Esophagus squamous epithelium (tissue), 5 donors: ENCODE data around the gene TMPRSS11F. TPM values are rescaled to one million over a fixed set of nuclear protein-coding genes. Genes with fewer than 3 reads are reported as not detected.

Source experiments
- DNase-seq: peaks from one replicate; lab custom pipeline; 2025; lab: John Stamatoyannopoulos, UW
- H3K27ac ChIP-seq, 4 donors: fragments of 200-600 bp; sonication (generic); one replicate each; pipeline ENCODE4 v1.5.1; 2016 to 2019; ENCODE audit warnings: mild to moderate bottlenecking in 1 of 4
- H3K27me3 ChIP-seq, 4 donors: fragments of 200-600 bp; sonication (generic); 1 replicate in 3 of 4; 2 replicates in 1 of 4; pipeline versions ENCODE4 v1.5.1 to v1.6.0; 2017 to 2021; ENCODE audit warnings: antibody characterized with exemption in 1 of 4
- H3K36me3 ChIP-seq, 3 donors: fragments of 200-600 bp; sonication (generic); one replicate each; pipeline ENCODE4 v1.5.1; 2016 to 2019
- H3K4me1 ChIP-seq, 3 donors: fragments of 200-600 bp; sonication (generic); one replicate each; pipeline ENCODE4 v1.5.1; 2017 to 2019
- H3K4me3 ChIP-seq, 4 donors: fragments of 200-600 bp; sonication (generic); 1 replicate in 3 of 4; 2 replicates in 1 of 4; pipeline ENCODE4 v1.5.1; 2016 to 2019; ENCODE audit warnings: mild to moderate bottlenecking in 2 of 4, moderate library complexity in 1 of 4
- H3K9me3 ChIP-seq, 3 donors: fragments of 200-600 bp; sonication (generic); one replicate each; pipeline ENCODE4 v1.5.1; 2016 to 2019
- POLR2A ChIP-seq, 4 donors: fragments of 450-650 bp; IDR thresholded peaks; one replicate each; pipeline ENCODE4 v1.6.1; 2017; ENCODE audit warnings: antibody characterized with exemption in 4 of 4, mild to moderate bottlenecking in 4 of 4, moderate library complexity in 3 of 4
- WGBS, 2 donors: methylation state at CpG; one replicate each; pipeline ENCODE4 v1.1.5; 2018; 5-methylcytosine and 5-hydroxymethylcytosine counted together
- intact Hi-C: fragments of 100-400 bp; cut with DNase I; formaldehyde crosslinking; loops from one replicate; pipeline ENCODE4 v1.15.0; 2022
- total RNA-seq, 4 donors: library from RNA; depleted of rRNA; stranded (reverse); fragments of >200 nt; gene quantifications; one replicate each; pipeline ENCODE4 v1.1.0, GENCODE V29; 2016
- TF ChIP-seq, protein P1 (sequence below), 6 experiments: fragments of 450-650 bp in 4 of 6; fragments of 200-600 bp in 2 of 6; sonication (generic) in 2 of 6; IDR thresholded peaks; one replicate each; pipeline ENCODE4 v1.5.1; 2016 to 2019; ENCODE audit warnings: antibody characterized with exemption in 6 of 6, mild to moderate bottlenecking in 4 of 6, moderate library complexity in 4 of 6
- donor health status: DM: yes; HTN: yes; CAD: no.

TMPRSS11F gene
- total RNA-seq, 4 donors from 2014 or later, result 12.6 to 49.6 (median 19.0) TPM

- Histone ChIP-seq H3K9me3 (no peaks in the 10 kb centered on the region), H3K27me3 (no peaks in the 10 kb centered on the region), H3K36me3 (no peaks in the 10 kb centered on the region), H3K4me1 (no peaks in the 10 kb centered on the region), H3K27ac (no peak overlapping the region), H3K4me3 (no peak overlapping the region)
- 89 to 95% methylated on average over 9 of the region's 9 CpGs for WGBS, 2 donors
- no peak for DNase-seq
- TF ChIP-seq, protein P1, sequence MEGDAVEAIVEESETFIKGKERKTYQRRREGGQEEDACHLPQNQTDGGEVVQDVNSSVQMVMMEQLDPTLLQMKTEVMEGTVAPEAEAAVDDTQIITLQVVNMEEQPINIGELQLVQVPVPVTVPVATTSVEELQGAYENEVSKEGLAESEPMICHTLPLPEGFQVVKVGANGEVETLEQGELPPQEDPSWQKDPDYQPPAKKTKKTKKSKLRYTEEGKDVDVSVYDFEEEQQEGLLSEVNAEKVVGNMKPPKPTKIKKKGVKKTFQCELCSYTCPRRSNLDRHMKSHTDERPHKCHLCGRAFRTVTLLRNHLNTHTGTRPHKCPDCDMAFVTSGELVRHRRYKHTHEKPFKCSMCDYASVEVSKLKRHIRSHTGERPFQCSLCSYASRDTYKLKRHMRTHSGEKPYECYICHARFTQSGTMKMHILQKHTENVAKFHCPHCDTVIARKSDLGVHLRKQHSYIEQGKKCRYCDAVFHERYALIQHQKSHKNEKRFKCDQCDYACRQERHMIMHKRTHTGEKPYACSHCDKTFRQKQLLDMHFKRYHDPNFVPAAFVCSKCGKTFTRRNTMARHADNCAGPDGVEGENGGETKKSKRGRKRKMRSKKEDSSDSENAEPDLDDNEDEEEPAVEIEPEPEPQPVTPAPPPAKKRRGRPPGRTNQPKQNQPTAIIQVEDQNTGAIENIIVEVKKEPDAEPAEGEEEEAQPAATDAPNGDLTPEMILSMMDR (IDR thresholded peaks at IDR 0.05), result no peak
- TF ChIP-seq POLR2A (IDR thresholded peaks at IDR 0.05), result no peak
- intact Hi-C loops, result no loop called here
Measured at GRCh38 chr4:68124262-68124661, 5.4 kb downstream of the TMPRSS11F start.

DNA sequence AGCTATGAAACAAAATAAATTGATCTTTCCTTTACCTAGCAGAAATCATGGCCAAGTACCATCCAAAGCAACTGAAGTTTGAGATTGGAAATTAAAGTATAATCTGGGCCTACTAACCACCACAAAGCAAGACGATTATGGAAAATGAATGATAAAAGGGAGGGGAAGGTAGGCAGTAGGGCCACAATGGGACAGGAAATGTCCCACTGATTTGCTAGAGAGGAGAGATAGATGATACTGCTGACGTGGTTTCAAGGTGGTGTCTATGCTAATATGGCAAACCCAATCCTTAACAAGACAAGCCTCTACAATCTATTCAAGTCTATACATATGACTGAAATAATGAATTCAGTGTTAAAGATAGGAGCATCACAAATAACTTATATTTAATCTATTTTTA, 6.1 kb downstream of the TMPRSS11F start:
- H3K9me3 ChIP-seq, result no peaks in the 10 kb centered on the region
- no peak for DNase-seq
- no peaks in the 10 kb centered on the region for H3K36me3 ChIP-seq
- H3K27me3 ChIP-seq, result no peaks in the 10 kb centered on the region
- H3K4me3 ChIP-seq, result no peak overlapping the region
- no peaks in the 10 kb centered on the region for H3K4me1 ChIP-seq
- TF ChIP-seq, protein P1 (IDR thresholded peaks at IDR 0.05), result no peak
- TF ChIP-seq POLR2A (IDR thresholded peaks at IDR 0.05), result no peak
- 57 to 73% methylated on average over 2 of the region's 2 CpGs for WGBS, 2 donors
- intact Hi-C loops, result no loop called here
- H3K27ac ChIP-seq, result no peak overlapping the region

- TF ChIP-seq, protein P1 (IDR thresholded peaks at IDR 0.05), result no peak
- no peak for TF ChIP-seq POLR2A (IDR thresholded peaks at IDR 0.05)
- intact Hi-C loops, result no loop called here
Measured at GRCh38 chr4:68119921-68120320, 9.7 kb downstream of the TMPRSS11F start.

DNA sequence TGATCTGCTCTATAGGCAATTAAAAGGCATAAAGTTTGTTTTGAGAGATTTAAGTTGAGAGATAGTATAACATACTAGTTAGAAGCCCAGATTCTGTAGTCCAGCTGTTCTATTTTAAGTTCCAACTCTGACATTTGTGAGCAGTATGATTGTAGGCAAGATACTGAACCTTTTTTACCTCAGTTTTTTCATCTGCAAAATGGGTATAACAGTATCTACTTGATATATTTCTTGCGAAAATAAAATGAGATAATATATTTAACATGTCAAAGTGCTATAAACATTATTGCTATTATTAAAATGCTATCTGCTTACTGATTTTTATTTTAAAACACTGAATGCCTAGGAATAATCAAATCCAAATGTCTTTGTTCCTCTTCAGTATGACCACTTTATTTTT, 19.2 kb downstream of the TMPRSS11F start:
- 86 to 89% methylated on average over 1 of the region's 1 CpG for WGBS, 2 donors
- Histone ChIP-seq H3K36me3 (no peaks in the 10 kb centered on the region), H3K27ac (no peak overlapping the region), H3K27me3 (no peaks in the 10 kb centered on the region), H3K4me3 (no peak overlapping the region), H3K9me3 (peaks cover 0 to 2% (median 0%) of the 10 kb centered on the region in 3 donors), H3K4me1 (no peaks in the 10 kb centered on the region)
- intact Hi-C loops, result no loop called here
- TF ChIP-seq POLR2A (IDR thresholded peaks at IDR 0.05), result no peak
- TF ChIP-seq, protein P1 (IDR thresholded peaks at IDR 0.05), result no peak
- DNase-seq, result no peak

More at GRCh38 chr4:68119921-68120320, 9.7 kb downstream of the TMPRSS11F start:
- H3K27ac ChIP-seq, result no peak overlapping the region
- peaks cover 0 to 3% (median 0%) of the 10 kb centered on the region in 3 donors for H3K9me3 ChIP-seq
- DNase-seq, result no peak
- no peaks in the 10 kb centered on the region for H3K36me3 ChIP-seq
- H3K4me1 ChIP-seq, result no peaks in the 10 kb centered on the region
- H3K4me3 ChIP-seq, result no peak overlapping the region
- H3K27me3 ChIP-seq, result no peaks in the 10 kb centered on the region

DNA sequence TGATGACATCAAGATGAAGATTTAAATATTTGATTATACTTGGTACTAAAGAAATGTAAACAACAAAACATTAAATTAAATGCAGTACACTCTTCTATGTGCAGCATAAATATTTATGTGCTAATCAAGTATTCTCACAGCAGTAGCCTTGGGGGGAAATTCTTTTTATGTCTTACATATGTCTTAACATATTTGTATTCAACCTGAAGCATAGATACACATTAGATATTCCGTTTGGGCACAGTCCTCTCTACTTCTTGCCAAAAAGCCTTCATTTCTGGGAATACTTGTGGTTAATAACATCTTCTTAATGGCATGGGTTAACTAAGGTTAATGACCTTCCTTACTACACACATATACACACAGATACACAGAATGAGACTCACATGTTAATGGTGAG, 19.8 kb downstream of the TMPRSS11F start:
- Histone ChIP-seq H3K9me3 (no peaks in the 10 kb centered on the region), H3K4me1 (no peaks in the 10 kb centered on the region), H3K27ac (no peak overlapping the region), H3K4me3 (no peak overlapping the region), H3K27me3 (no peaks in the 10 kb centered on the region), H3K36me3 (no peaks in the 10 kb centered on the region)
- intact Hi-C loops, result no loop called here
- WGBS, 2 donors, result 14 to 19% methylated on average over 1 of the region's 1 CpG
- TF ChIP-seq, protein P1 (IDR thresholded peaks at IDR 0.05), result no peak
- no peak for TF ChIP-seq POLR2A (IDR thresholded peaks at IDR 0.05)
- no peak for DNase-seq
